ENCODE results near the gene SERINC2. TPM values are rescaled to one million over a fixed set of nuclear protein-coding genes. Genes with fewer than 3 reads are reported as not detected.
A peak's percentile ranks its signal among the peaks of the same experiment; 100 is the strongest.

The SERINC2 gene
- 13.5 and 21.2 TPM in 2 replicates for total RNA-seq

DNA sequence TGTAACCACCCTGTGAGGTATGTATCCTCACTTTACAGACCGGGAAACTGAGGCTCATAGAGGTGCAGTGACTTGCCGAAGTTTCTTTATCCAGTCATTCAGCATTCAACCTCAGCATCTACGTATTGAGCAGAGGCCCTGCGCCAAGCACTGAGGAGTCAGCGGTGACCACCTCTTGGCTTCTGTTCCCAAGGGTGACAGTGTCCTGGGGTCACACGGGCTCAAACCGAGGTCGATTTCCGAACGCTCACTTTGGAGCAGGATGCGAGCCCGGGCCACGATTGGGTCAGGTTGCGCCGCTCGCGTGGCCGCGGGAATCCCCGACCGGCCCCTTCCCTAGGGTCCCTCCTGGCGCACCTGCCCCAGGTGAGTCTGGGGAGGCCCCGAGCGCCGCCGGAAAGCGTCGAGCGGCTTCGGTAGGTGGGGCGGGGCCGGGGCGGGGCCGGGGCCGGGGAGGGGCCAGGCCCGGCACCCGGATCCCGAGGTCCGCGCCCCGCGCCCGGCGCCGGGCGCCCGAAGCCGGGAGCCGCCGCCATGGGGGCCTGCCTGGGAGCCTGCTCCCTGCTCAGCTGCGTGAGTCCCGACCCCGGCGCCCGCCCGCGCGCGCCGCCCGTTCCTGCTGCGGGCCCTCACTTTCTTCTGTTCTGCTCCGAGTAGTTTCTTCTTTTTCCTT, at the start of gene SERINC2:
SERINC2 (plus strand) TSS at position 482 of the 673 bp plus-strand sequence; CDS start at position 535, 53 bp downstream.
- DNase-seq (ENCODE audit: low read depth): no peak
- peak within 1 kb of the TSS; percentile 74 for H3K4me3 ChIP-seq (ENCODE audit: low read depth, low read length)
- TF ChIP-seq CTCF (IDR thresholded peaks at IDR 0.05; ENCODE audit: insufficient read depth, low read depth, low read length): no peak

GRCh38 chr1:31364561-31365250, 48.3 kb upstream of the SERINC2 start:
- DNase-seq (ENCODE audit: low read depth): no peak
- H3K4me3 ChIP-seq (ENCODE audit: low read depth, low read length): no peak overlapping the region
- TF ChIP-seq CTCF (IDR thresholded peaks at IDR 0.05; ENCODE audit: insufficient read depth, low read depth, low read length): no peak

GRCh38 chr1:31366796-31367195, 46.2 kb upstream of the SERINC2 start:
- no peak for TF ChIP-seq CTCF (IDR thresholded peaks at IDR 0.05; ENCODE audit: insufficient read depth, low read depth, low read length)
- DNase-seq (ENCODE audit: low read depth): no peak
- no peak overlapping the region for H3K4me3 ChIP-seq (ENCODE audit: low read depth, low read length)

DNA sequence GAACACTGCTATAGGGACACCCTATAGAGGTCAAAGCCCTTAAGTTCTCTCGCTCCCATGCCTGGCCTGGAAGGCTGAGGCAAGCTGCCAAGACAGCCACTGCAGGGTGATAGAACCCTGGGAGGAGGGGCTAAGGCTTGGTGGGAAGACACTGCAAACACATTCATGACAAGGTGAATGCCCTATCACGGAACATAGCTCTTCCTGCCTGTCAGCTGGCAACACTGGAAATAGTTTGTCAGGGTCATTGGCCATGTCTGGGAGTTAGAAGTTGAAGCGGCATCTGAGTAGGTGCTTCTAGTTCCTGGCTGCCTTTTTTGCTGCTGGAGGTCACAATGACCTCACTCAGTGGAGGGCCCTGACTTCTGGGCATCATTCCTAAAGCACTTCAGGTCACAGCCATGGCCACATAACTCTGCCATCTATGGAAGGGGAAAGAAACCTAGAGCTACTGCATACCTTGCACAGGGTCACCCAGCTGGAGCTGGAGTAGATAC, 44.4 kb upstream of the SERINC2 start:
- no peak for DNase-seq (ENCODE audit: low read depth)
- TF ChIP-seq CTCF (IDR thresholded peaks at IDR 0.05; ENCODE audit: insufficient read depth, low read depth, low read length): no peak
- no peak overlapping the region for H3K4me3 ChIP-seq (ENCODE audit: low read depth, low read length)

- H3K4me3 ChIP-seq (ENCODE audit: low read depth, low read length): no peak overlapping the region
- DNase-seq (ENCODE audit: low read depth): no peak
- no peak for TF ChIP-seq CTCF (IDR thresholded peaks at IDR 0.05; ENCODE audit: insufficient read depth, low read depth, low read length)
Measured at GRCh38 chr1:31370021-31370420, 43.0 kb upstream of the SERINC2 start.

DNA sequence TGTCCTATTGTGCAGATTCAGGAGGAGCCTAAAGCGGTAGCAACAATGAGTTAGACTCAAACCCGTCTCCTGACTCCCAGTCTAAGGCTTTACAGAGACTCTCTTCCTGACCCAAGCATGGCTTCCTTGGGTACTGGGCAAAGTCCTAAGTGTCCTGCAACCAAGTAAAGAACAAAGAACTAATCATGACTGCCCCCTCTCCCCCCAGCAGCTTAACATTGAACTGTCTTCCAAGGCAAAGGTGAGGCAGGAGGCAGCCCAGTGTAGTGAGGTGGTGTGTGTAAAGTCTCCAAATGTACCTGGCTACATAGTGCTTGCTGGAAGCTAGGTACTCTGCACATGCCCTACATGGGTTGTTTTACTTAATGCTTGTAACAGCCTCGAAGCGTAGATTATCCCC, 42.4 kb upstream of the SERINC2 start:
- TF ChIP-seq CTCF (IDR thresholded peaks at IDR 0.05; ENCODE audit: insufficient read depth, low read depth, low read length): no peak
- H3K4me3 ChIP-seq (ENCODE audit: low read depth, low read length): no peak overlapping the region
- no peak for DNase-seq (ENCODE audit: low read depth)
